ENCODE results near the gene RNF128.

DNA sequence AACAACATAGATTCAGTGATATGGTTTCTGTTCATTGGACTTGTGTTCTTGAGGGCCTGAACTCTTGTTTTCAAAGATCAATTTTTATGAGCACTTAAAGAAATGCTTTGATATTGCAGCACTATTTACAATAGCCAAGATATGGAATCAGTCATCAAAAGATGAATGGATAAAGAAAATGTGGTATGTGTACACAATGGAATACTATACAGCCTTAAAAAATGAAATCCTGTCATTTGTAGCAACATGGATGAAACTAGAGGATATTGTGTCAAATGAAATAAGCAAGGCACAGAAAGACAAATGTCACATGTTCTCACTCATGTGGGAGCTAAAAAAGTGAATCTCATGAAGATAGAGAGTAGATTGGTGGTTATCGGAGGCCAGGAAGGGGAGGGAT is 21.9 kb downstream of the RNF128 start:
- TF ChIP-seq CTCF (IDR thresholded peaks at IDR 0.05; ENCODE audit: low read depth, low read length, missing input control), result no peak
- no peak for TF ChIP-seq SP1 (IDR thresholded peaks at IDR 0.05)

Data from liver (tissue), 3 donors.